HG02610 (cell line): Measurements from ENCODE around the gene TACR1.
A peak's percentile ranks its signal among the peaks of the same experiment; 100 is the strongest.
"Not testable (repeated sequence)": the region's sequence is repeated elsewhere in the genome, so short reads cannot be mapped to it uniquely, and the experiment has no call there.

ENCODE experiments used
- ATAC-seq: cut with Tn5 transposase; IDR thresholded peaks from one replicate; pipeline ENCODE4 v1.9.1; 2021; ENCODE audit warnings: mild to moderate bottlenecking, moderate library complexity; ENCODE audit not compliant: unreplicated experiment

The TACR1 gene

GRCh38 chr2:75094405-75094804 is 104.9 kb downstream of the TACR1 start:
- no peak for ATAC-seq

DNA sequence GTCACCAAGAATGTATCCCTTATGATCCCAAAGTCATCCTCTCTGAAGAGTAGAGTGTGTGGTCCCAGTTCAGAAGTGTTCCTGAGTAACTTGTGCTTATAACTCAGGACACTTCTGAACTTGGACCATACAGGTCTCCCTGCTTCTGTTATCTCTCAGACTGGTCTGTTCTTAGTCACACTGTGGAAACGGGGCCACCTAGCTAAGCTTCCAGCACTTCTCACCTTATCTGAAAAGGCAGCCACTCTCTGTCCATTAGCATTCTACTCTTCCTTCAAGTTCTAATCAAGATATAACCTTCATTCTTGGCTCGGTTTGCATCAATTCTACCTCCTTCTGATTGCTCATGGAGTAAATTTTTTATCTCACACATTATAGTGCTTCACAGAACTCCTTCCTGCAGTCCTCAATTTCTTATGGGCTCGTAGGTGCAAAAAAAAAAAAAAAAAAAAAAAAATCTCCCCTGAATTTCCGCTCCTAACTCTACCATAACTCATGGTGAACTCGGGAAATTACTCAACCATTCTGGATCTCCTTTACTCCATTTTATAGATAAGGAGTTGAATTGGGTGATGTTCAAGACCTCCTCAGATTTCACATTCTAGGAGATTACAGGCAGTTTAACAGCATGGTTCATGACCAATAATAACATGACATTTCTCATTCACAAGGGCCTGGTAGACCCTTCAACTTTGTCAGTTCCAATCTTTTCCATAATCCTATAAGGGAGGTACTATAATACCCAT is 108.4 kb downstream of the TACR1 start:
- no peak for ATAC-seq

DNA sequence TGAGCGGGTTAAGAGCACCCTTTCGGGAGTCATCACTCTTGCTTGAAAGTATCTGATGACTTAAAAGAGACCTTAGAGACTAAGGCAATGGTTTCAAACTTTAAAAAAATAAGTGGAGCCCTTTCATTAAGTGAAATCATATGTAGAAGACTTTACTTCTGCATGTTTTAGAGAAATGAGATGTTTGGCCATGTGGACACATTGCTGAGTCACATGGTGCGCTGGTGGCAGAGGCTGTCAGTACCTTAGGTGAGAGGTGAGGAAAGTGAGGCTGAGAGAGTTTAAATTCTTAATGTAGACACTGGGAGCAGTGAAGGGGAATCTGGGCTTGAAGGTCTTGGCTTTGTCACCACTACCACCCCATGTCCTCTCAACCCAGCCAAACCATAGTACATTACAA is 109.8 kb downstream of the TACR1 start:
- ATAC-seq, result no peak

- ATAC-seq, result no peak
Observed at GRCh38 chr2:75088791-75089190, 110.5 kb downstream of the TACR1 start.

DNA sequence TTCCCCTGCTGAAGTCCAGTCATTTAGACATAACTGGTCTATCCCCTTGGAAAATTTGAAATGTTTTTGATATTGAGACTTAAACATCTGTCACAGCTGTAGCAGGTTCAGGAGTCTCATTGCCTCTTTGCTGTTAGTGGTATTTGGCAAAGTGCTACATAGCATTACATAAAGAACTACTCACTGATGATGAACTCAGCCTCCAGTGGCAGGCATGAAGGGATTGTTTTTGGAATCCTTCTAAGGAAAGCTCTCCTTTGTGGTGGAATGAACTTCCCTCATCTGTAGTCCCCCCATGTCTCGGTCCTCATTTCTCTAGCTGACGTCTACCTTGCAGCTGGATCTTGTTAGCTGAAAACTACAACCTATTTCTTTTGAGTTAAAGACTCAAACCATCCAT is 111.6 kb downstream of the TACR1 start:
- ATAC-seq, result no peak

DNA sequence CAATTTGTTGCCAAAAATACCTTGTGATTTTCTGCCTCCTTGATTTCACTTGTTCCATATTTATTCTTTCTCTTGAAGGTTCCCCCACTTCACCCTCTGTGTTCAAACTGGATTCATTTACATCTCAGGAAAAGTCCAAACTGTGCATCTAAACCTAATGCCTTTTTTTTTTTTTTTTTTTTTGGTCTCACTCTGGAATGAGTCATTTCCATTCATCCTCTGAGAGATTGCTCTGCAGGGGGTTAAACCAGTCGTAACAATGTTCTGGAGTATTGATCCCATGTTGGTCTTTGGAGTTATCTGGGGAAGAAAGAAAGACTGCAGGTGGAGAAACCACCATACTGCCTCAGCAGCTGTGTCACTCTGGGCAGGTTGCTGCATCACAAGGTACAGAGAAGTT is 119.7 kb downstream of the TACR1 start:
- ATAC-seq, result no peak

DNA sequence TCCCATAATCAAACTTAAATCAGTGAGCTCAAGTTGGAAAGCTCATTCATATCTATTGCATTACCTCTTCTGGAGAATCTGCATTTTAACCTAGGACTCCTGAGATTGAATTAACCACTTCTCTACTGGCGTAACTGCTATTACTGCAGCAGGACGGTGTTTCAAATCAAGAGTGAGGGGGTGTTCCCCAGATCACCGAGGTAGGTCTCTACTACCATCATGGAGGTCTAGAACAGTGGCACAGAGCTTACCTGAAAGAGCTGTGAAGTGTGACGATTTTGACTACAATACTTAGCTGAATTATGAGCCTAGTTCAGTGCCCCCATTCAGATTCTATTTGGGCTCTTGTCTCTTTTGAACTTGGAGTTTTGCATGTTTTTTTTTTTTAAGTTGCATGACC is 121.4 kb downstream of the TACR1 start:
- peak; percentile 69 for ATAC-seq

DNA sequence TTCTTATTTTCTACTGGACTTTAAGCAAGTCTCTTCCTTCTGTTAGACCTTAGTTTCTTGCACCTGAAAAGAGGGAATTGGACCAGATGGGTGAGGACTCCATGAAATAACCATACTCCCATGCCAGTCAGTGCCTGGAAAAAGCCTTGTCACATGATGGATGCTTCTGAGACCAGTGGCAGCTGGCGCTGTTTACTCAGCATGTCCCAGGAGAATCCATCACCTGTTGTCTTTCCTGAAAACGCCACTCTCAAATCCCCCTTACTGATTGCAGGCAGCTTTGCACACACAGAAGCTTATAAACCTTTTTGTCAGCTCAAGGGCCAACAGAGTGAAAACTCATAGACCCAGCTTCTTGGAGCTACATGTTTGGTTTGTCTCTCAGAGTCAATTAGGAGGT is 123.2 kb downstream of the TACR1 start:
- no peak for ATAC-seq

DNA sequence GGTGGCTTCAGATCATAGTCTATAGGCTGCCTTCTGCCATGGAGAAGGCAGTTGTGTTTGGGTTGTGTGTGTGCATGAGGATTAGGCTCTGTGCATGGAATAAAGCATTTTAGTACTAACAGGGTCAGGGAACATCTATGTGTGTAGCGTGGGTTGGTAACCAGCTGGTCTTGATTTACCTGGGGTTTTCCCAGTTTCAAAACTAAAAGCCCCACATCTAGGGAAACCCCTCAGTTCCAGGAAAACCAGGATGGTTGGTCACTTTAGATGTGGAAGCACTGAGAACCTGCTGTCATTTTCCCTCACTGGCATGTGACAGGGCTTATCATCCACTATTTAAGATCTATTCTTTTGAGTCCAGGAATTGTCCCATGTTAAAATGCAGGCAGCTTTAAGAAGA is 124.6 kb downstream of the TACR1 start:
- peak; percentile 51 for ATAC-seq

- no peak for ATAC-seq
Observed at GRCh38 chr2:75074228-75074627, 125.1 kb downstream of the TACR1 start.

DNA sequence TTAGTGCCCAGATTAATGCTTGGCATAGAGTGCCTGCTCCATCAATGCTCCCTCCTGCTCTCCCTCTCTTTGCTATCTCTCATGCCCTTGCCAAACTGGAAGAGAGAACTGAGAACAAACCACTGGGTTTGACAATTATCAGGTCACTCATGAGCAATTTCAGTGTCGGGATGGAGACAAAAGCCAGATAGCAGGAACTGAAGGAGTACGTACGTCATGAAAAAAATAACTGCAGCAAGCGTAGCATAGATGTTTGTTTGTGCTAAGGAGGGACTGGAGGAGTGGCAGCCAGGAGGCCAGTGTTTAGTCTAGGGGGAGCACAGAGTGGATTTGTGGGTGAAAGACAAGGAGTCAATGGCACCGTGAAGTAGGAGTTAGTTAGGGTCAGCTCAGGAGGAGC is 127.6 kb downstream of the TACR1 start:
- ATAC-seq, result no peak

DNA sequence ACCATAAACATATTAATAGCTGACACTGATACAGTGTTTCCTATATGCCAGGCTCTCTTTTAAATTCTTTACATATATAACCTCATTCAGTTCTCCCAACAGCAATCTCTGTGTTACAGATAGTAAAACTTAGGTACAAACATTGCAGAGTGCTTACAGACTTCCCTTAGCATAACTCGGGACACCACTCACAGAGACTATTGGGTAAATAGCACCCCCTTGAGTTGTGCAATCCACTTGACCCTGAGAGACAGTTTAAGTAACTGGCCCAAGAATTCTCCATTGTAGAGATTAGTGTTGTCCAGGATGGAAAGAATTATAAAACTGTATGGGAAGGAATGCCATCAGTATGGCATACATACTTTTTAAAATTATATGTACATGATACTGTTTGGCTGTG is 130.8 kb downstream of the TACR1 start:
- no peak for ATAC-seq

DNA sequence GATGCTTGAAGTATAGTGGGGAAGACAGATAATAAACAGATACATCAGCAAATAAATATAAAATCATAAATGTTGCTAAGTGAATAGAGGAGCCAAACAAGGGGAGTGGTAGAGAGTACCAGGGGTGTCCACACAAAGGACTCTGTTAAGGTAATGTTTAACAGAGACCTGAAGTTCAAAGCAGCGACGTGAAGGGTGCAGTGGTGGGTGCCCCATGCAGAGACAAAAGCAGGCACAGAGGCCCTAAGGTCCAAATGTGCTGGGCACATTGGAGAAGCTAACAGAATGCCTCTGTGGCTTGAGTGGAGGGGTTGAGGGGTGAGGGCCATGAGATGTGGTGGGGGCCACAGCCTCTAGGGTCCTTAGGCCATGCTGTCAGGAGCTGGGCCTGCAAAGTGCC is 131.8 kb downstream of the TACR1 start:
- no peak for ATAC-seq

DNA sequence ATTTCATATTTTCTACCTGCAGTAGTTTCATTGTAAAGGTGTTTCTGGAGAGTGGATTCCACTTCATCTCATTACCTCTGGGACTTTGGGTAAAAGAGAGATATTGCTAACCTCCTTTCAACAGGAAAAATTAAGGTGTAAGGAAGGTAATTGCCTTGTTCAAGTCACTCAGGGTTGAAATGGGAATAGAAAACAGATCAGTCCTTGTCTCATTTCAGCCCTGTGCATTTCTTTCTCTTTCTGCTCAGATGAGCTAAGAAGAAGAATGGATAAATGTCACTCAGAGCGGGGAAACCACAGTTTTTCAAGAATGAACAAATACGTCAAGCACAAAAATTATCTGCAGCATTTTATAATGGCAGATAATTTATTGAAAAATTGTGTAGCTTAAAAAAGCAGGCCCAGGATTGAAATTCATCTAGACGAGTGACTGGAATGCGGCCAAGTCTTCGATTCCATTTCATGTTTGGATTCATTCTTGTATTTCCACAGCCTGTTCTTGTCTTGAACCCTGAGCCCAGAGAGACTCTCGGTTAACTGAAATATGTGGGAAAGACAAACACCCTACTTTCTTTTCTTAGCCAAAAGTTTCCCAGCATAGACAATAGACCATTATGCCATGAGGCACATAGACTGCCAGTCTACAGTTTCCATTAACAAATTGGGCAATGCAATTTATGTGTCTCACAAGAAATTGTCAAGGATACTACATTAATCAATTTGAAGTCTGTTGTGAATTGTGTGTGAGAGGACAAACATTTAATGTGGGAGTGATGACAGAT is 133.0 kb downstream of the TACR1 start:
- no peak for ATAC-seq

- peak; percentile 9 for ATAC-seq
Observed at GRCh38 chr2:75065402-75066008, 133.8 kb downstream of the TACR1 start.

GRCh38 chr2:75064691-75065396 is 134.5 kb downstream of the TACR1 start:
- ATAC-seq, result peak; percentile 71

- no peak for ATAC-seq
Observed at GRCh38 chr2:75063906-75064305, 135.4 kb downstream of the TACR1 start.

- ATAC-seq, result no peak
Observed at GRCh38 chr2:75058427-75058826, 140.9 kb downstream of the TACR1 start.

- not testable (repeated sequence) for ATAC-seq
Observed at GRCh38 chr2:75057150-75057549, 142.2 kb downstream of the TACR1 start.

DNA sequence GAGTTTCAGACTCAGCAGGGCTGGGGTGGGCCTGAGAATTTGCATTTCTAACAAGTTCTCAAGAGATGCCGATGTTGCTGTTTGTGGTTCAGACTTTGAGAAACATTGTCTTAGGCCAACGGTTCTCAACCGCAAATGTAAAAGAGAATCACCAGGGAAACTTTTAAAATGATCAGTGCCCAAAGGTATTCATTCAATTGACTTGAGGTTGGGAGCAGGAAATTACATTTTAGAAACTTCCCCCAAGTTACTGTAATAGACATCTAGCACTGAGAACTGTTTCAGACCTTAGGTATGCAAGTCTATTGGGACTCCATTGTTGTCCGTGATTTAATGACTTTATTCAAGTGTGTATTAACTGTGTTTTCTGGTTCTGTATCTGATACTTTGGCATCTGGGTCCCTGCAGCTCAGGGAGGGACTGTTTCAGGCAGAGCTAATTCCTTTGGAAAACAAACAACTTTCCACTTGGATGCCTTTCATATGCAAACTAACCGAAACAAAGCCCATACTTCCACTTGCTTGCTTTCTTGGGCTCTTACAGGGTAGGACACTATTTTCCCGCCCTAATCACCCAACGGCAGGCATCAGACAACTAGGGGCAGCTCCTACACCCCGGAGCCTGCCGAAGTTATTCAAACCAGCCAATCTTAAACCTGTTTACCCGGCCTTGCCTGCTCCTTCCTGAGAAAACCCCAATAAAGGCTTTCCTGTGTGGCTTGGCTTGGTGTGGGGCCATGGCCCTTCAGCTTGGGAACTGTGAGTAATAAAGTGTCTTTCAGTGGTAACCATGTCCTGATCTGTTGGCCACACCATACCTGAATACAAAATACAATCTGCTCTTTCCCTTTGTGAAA is 143.3 kb downstream of the TACR1 start:
- ATAC-seq, result peak; percentile 81
